Endometrial microvascular endothelial cells (primary cell): ENCODE data around the gene TAF5L. TPM values are rescaled to one million over a fixed set of nuclear protein-coding genes. Genes with fewer than 3 reads are reported as not detected.
"Not testable (repeated sequence)": the region's sequence is repeated elsewhere in the genome, so short reads cannot be mapped to it uniquely, and the experiment has no call there.

Experiments
- in situ Hi-C: cut with HindIII; loops from 2 replicates; pipeline ENCODE4 v1.10.0; 2017; ENCODE audit warnings: low sequenced_read_pairs, low pct_unique_long_range_greater_than_20kb; ENCODE audit errors: inconsistent ontology term
- total RNA-seq: library from RNA; depleted of rRNA; stranded (reverse); fragments of >200 nt; gene quantifications from one replicate; pipeline ENCODE4 v1.2.3, GENCODE V29; 2015; ENCODE audit errors: inconsistent ontology term

Gene TAF5L
- total RNA-seq, 1 donor from 2014 or later, result 23.2 TPM

DNA sequence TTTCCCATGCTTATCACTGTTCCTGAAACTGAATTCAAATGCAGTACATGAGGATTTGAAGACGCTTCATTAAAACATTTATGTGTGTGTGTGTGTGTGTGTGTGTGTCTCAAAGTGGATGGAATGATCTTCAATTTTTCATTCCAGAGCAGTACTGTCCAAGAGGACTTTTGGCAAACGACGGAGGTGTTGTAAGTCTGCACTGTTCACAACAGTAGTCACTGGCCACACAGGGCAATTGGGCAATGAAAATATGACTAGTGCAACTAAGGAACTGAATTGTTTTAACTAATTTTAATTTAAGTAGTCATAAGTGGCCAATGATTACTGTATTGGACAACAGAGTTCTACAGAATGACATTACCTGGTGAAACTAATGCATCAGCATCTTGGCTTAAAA lies 5.0 kb downstream of the TAF5L start:
- in situ Hi-C loops, result no loop called here

DNA sequence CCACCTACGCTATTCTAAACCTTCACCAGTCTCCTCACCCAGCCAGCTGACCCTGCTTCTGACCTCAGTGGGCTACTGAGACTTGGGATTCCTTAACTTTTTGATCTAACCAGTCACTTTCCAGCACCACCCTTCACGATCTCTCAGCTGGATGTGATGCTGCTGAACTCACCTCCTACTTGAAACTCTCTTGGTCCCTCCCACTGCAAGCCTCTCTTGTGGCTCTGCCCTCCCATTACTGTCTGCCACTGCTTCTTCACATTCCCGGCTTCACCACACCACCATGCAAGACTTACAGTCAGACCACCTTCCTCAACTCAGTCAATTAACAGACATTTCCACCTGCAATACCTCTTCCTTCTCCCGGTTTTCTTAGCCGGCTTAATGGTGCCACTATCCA lies 6.3 kb downstream of the TAF5L start:
- in situ Hi-C loops, result no loop called here

GRCh38 chr1:229619002-229619401 lies 6.9 kb downstream of the TAF5L start:
- in situ Hi-C loops, result no loop called here

DNA sequence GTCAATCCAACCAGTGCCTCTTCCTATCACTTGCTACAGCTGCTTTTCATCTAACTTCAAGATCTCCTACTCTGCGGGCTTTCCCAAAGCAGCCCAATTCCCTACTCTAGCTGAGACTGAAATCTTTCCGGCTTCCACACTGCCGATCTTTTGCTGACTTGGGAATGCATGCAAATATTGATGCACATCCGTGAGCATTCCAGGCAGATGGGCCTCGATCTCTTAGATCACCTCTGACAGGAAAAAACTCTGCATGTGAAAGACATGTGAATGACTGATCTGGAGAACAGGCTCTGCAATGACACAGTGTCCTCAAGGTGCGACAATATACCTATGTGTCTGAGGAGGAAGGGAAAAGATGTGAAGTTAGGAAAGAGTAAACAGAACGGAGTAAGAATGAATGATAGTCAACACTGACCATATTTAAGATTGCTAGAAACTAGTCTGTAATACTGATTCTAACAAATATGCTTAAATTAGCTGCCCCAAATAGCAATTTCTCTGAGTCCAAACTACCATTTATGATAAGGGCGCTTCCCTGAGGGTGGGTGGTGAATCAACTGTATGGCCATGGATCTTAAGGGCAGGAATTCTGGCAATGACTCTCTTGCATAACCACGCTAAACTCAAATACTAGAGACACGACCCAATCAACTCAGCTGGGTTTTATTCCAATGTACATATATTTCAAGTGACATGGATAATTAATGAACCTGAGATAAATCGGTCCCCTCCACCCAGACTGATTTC lies 8.4 kb downstream of the TAF5L start:
- in situ Hi-C loops, result no loop called here

GRCh38 chr1:229614701-229615100 lies 11.2 kb downstream of the TAF5L start:
- in situ Hi-C loops, result no loop called here

DNA sequence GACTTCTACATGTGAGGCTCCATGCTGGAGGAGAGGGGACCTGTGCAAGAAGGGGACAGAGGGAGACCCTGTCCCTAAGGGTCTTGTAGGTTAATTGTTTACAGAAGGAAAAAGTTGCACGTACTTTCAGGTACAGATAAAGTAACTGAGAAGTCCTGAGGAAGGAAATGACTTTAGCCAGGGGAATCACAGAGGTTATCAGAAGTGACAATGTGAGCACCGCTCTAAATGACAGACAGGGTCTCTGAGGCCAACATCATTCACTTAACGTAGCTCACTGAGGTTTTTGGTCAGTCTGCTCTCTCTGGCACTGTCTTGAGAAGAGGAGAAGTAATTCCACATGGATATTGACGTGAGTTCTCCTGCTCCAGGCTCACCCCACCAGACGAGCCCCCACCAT lies 12.0 kb downstream of the TAF5L start:
- in situ Hi-C loops, result no loop called here

DNA sequence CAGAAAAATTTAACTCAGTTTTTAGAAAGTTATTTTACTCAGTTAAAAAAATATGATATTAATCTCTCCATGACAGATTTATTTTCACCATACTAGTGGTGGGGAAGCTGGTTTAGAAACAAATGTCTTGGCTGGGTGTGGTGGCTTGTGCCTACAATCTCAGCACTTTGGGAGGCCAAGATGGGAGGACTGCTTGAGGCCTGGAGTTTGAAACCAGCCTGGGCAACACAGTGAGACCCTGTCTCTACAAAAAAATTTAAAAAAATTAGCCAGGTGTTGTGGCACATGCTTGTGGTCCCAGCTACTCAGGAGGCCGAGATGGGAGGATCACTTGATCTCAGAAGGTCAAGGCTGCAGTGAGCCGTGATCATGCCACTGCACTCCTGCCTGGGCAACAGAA lies 17.3 kb downstream of the TAF5L start:
- in situ Hi-C loops, result no loop called here

DNA sequence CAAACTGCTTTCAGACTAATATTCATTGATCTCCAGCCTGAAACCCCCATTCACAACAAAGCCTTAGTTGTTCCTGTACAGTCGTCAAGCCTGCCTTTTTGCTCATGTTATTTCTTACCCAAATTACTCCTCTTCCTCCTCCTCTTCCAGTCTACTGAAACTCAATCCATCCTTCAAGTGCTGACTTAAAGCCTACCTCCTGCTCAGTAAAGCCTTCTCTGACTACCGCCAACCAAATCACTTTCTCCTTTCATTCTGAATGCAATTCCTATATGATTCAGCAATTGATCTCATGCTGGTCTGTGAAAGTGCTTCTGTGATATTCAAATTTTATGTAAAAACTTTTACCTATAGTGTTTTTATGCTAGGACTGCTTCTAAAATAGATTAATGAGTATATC lies 18.6 kb downstream of the TAF5L start:
- in situ Hi-C loops, result no loop called here

DNA sequence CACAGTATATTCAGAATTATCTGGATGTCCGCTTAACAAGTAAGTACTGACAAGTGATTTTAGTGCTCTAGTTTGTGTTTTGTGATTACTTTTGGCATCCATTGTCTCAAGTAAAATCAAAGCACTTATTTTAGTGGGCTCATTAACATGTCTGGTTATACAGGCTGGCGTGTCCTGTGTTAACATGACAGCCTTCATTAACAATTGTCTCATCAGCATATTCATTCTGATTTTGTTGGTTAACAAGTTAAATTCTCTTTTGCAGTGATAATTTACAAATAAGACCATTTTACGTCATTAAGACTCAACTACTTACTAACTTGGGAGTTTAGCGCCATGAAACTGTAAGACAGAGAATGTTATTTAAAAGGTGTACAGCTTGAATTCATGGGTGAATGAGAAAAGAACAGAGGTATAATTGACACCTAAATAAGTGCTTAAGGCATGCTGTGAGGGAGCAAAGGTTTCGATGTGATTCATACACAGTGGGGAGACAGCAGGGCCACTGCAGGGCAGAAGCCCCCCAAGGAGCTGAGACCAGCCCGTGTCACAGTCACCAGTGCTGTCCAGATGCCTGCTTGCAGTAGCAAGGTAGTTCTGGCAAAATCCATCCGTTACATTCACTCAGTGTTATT lies 22.4 kb downstream of the TAF5L start:
- in situ Hi-C loops, result no loop called here

GRCh38 chr1:229600229-229600628 lies 25.7 kb downstream of the TAF5L start:
- in situ Hi-C loops, result no loop called here

DNA sequence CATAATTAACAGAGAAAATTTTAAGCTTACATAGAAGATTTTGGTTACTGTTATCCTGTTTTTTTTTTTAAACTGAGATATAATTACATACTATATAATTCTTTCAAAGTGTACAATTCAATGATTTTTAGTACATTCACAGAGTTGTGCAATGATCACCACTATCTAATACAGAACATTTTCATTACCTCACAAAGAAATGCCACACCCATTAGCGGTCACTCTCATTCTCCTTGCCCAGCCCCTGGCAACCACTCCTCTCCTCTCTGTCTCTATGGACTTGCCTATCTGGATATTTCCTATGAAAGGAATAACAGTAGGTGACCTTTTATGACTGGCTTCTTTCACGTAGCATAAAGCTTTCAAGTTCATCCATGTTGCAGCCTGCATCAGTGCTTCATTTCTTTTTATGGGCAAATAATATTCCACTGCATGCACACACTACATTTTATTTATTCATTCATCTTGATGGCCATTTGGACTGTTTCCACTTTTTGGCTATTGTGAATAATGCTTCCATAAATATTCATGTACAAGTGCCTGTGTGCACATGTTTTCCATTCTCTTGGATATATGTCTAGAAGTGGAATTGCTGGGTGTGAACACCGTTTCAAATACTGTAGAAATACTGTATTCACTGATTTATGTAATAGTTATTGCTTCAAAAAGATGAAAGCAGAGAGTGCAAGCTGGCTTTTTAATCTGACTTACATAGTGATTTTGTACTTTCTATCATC lies 26.5 kb downstream of the TAF5L start:
- in situ Hi-C loops, result no loop called here

- in situ Hi-C loops, result no loop called here
Observed at GRCh38 chr1:229597877-229598276, 28.0 kb downstream of the TAF5L start.

DNA sequence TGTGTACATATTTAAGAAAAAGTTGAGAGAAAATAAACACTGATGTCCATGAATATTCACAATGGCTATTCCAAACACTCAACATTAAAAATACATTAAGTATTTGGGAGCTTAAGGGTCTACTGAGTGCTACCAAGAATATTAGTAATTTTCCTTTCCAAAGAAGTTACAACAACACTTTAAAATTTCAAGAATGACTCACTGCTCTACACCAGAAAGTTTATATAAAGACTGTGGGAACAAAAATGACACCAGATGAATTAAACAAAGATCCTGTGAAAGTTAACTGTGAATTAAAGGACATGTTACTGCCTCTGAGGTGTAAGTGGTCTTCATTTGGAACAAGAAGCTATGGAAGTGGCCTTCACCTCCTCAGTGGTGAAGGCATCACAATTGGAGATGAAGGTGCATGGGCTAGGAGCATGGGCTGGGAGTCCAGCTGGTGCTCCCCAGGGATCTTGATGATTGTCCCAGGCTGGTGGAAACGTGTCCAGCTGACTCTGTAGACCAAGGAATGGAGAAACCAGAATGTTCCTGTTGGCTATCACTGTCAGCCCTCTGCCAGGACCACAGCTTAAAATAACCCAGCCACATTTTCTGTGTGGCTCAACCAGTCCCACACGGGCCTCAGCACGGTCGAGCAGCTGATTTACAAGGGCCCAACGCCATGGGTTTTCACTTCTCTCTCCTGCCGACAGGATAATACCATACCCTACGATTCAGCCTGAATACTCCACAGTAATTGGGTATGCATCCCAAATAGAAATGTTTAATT lies 28.8 kb downstream of the TAF5L start:
- in situ Hi-C loops, result no loop called here

DNA sequence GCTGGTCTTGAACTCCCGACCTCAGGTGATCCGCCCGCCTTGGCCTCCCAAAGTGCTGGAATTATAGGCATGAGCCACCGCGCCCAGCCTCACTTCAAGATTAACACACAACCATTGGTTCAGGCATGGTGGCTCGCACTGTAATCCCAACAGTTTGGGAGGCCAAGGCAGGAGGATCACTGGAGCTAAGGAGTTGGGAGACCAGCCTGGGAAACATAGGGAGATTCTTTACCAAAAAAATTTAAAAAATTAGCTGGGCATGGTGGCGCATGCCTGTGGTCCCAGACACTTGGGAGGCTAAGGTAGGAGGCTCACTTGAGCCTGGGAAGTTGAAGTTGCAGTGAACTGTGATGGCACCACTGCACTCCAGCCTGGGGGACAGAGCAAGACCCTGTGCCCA lies 30.0 kb downstream of the TAF5L start:
- in situ Hi-C loops, result not testable (repeated sequence)

DNA sequence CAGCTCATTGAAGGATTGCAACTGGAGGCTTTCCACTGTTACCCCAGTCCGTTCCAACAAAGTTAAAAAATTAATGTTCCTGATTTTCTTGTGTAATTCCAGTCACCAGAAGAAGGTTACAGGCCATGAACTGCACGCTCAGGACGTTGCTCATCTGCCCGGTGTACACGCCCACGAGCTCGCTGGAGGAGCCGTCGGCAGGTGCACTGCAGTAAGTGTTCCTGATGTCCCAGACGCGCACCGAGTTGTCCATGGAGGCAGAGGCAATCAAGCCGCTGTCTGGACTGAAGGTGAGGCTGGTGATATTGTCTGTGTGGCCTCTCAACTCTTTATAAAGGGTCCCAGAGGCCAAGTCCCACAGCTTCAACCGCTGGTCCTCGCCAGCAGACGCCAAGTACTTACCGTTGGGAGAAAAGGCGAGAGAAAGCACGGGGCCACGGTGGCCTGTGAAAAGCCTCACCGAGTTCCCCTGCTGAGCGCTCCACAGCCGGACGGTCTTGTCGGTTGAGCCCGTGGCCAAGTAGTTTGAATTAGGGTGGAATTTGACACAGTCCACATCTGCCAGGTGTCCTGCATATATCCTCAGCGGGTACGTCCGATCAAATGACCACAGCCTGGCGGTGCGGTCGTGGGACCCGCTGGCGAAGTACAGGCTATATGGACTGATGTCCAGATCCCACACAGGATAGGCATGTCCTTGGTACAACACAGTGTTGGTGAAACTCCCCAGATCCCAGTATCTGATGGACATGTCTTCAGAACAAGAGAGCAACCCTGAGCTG lies 31.5 kb downstream of the TAF5L start:
- in situ Hi-C loops, result no loop called here

GRCh38 chr1:229593800-229594199 lies 32.1 kb downstream of the TAF5L start:
- in situ Hi-C loops, result no loop called here

DNA sequence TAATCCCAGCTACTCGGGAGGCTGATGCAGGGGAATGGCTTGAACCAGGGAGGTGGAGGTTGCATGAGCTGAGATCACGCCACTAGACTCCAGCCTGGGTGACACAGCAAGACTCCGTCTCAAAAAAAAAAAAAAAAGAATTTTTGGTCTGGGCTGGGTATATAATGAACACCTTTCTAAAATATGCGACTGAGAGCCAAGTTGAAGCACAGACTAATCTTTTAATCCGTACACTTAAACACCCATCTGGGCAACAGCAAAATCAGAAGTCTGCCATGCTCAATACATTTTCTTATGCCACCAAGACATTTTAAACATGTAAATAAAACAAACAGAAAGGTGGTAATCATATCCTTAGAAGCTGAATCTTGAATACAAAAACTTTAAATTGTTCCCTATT lies 35.8 kb downstream of the TAF5L start:
- in situ Hi-C loops, result no loop called here

DNA sequence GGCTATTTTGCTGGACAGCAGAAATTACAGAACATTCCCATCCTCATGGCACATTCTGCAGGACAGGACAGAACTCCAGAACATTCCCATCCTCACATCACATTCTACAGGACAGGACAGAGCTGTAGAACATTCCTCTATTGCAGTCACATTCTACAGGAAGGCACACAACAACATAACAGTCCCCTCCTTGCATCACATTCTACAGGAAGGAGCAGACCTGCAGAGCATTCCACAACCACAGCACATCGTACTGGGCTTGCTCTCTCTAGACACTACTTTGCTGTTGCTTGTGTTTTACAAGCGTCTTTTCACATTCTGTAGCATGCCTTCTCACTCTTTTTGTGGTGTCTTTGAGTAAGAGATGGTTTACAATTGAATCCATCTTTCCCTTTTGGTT lies 40.6 kb downstream of the TAF5L start:
- in situ Hi-C loops, result no loop called here

DNA sequence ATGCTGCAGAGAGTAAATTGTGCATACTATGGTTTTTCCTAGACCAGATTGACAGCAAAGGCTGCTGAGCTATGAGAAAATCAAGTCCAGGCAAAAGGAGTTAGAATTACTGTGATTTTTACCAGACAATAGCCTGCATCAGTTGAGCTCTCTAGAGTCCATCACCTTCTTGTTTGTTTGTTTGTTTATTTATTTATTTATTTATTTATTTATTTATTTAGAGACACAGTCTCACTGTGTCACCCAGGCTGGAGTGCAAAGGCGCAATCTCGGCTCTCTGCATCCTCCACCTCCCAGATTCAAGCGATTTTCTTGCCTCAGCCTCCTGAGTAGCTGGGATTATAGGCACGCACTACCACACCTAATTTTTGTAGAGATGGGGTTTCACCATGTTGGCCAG lies 43.2 kb downstream of the TAF5L start:
- in situ Hi-C loops, result no loop called here
